Measurements from ENCODE around the gene PUS7L. TPM values are rescaled to one million over a fixed set of nuclear protein-coding genes. Genes with fewer than 3 reads are reported as not detected.
A peak's percentile ranks its signal among the peaks of the same experiment; 100 is the strongest.

PUS7L gene
- total and polyA plus RNA-seq, 2 of the 13 experiments (the other 11 are each of a cell fraction or from before 2014, with no cell fraction given), result 6.5 to 37.6 TPM

DNA sequence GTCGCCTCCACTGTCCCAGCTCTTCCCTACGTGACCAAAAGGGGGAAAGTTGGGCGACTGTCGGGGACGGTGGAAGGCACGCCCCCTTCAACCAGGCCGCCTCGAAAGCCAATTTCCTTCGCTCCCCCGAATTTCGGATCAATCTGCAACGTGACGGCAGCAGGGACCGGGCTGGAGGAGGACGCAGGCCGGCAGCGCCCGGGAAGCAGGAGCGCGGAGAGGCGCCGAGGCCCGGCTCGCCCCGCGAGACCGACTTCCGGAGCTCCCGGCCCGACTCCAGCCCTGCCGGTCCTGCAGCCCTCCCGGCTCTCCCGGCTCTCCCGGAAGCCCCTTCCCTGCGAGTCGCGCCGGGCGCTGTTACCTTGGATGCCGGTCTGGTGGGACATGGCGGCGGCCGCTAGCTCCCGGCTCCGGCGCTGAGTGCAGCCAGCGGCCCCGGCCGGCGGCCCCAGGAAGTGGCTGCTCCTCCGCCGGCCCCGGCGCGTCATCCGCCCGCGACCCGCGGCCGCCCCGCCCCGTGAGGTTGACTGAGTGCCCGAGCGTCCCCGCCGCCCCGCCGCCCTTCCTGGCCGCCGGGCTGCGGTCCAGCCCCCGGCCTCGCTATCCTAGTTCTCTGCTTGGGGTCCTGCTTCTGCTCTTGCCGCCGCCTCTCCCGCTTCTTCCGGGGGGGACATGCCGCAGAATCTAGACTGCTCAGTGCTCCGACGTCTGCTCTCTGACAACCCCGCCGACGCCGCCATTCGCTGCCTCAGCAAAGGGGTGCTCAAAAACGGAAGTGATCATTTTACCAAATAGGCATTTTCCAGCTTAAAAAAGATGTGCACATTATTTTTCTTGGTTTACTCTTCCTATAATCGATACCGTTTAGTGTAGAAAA is 47.5 kb upstream of the PUS7L start, which contains the start of gene TWF1 (continued):
- peak; percentile 86 for TF ChIP-seq ZFX (CRISPR knock-in tag; IDR thresholded peaks at IDR 0.05; ENCODE audit: low read depth)
- no peak for TF ChIP-seq ZNF33A (CRISPR knock-in tag; IDR thresholded peaks at IDR 0.05; ENCODE audit: borderline replicate concordance)
- peak; percentile 67; the same call in 1 of the 2 replicates for TF ChIP-seq ZNF670 (CRISPR knock-in tag; IDR thresholded peaks at IDR 0.05; ENCODE audit: borderline replicate concordance)
- TF ChIP-seq MAFG (CRISPR knock-in tag; IDR thresholded peaks at IDR 0.05), result no peak
- TF ChIP-seq ZBTB3 (CRISPR knock-in tag; IDR thresholded peaks at IDR 0.05; ENCODE audit: borderline replicate concordance, low read depth), result no peak; the same call in 1 of the 2 replicates
- TF ChIP-seq ZBTB1 (CRISPR knock-in tag; IDR thresholded peaks at IDR 0.05; ENCODE audit: borderline replicate concordance), result no peak
- no peak for TF ChIP-seq ZSCAN29 (CRISPR knock-in tag; conservative IDR thresholded peaks at IDR 0.05)
- TF ChIP-seq ZNF501 (CRISPR knock-in tag; IDR thresholded peaks at IDR 0.05), result peak; percentile 88
- TF ChIP-seq NONO (IDR thresholded peaks at IDR 0.05), result no peak
- no peak; the same call in none of the 2 replicates for TF ChIP-seq NONO (CRISPR knock-in tag; conservative IDR thresholded peaks at IDR 0.05)
- TF ChIP-seq, protein P1, sequence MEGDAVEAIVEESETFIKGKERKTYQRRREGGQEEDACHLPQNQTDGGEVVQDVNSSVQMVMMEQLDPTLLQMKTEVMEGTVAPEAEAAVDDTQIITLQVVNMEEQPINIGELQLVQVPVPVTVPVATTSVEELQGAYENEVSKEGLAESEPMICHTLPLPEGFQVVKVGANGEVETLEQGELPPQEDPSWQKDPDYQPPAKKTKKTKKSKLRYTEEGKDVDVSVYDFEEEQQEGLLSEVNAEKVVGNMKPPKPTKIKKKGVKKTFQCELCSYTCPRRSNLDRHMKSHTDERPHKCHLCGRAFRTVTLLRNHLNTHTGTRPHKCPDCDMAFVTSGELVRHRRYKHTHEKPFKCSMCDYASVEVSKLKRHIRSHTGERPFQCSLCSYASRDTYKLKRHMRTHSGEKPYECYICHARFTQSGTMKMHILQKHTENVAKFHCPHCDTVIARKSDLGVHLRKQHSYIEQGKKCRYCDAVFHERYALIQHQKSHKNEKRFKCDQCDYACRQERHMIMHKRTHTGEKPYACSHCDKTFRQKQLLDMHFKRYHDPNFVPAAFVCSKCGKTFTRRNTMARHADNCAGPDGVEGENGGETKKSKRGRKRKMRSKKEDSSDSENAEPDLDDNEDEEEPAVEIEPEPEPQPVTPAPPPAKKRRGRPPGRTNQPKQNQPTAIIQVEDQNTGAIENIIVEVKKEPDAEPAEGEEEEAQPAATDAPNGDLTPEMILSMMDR (CRISPR knock-in tag; IDR thresholded peaks at IDR 0.05), result no peak; the same call in 1 of the 2 replicates
- peak; percentile 83 for TF ChIP-seq POLR2G (IDR thresholded peaks at IDR 0.05; ENCODE audit: low read depth, low read length)
- TF ChIP-seq ARID4A (CRISPR knock-in tag; IDR thresholded peaks at IDR 0.05; ENCODE audit: borderline replicate concordance), result peak; percentile 91
- no peak for TF ChIP-seq RAD51 (IDR thresholded peaks at IDR 0.05; ENCODE audit: borderline replicate concordance)
- TF ChIP-seq MXD3 (CRISPR knock-in tag; IDR thresholded peaks at IDR 0.05), result no peak; the same call in 1 of the 2 replicates
- TF ChIP-seq ZNF850 (CRISPR knock-in tag; conservative IDR thresholded peaks at IDR 0.05), result no peak
- TF ChIP-seq, protein P2, sequence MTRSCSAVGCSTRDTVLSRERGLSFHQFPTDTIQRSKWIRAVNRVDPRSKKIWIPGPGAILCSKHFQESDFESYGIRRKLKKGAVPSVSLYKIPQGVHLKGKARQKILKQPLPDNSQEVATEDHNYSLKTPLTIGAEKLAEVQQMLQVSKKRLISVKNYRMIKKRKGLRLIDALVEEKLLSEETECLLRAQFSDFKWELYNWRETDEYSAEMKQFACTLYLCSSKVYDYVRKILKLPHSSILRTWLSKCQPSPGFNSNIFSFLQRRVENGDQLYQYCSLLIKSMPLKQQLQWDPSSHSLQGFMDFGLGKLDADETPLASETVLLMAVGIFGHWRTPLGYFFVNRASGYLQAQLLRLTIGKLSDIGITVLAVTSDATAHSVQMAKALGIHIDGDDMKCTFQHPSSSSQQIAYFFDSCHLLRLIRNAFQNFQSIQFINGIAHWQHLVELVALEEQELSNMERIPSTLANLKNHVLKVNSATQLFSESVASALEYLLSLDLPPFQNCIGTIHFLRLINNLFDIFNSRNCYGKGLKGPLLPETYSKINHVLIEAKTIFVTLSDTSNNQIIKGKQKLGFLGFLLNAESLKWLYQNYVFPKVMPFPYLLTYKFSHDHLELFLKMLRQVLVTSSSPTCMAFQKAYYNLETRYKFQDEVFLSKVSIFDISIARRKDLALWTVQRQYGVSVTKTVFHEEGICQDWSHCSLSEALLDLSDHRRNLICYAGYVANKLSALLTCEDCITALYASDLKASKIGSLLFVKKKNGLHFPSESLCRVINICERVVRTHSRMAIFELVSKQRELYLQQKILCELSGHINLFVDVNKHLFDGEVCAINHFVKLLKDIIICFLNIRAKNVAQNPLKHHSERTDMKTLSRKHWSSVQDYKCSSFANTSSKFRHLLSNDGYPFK (CRISPR knock-in tag; IDR thresholded peaks at IDR 0.05; ENCODE audit: borderline replicate concordance), result peak; percentile 43; the same call in 1 of the 2 replicates
- TF ChIP-seq PHF20 (CRISPR knock-in tag; IDR thresholded peaks at IDR 0.05), result peak; percentile 86
- TF ChIP-seq FLYWCH1 (CRISPR knock-in tag; IDR thresholded peaks at IDR 0.05), result no peak

All from HepG2 (cell line).